NB4 (cell line): ENCODE measurements around the gene ZDHHC18.
"Not testable (repeated sequence)": the region's sequence is repeated elsewhere in the genome, so short reads cannot be mapped to it uniquely, and the experiment has no call there.

Experiments used
- DNase-seq: peaks from one replicate; pipeline ENCODE4 v3.0.0; 2010; ENCODE audit warnings: low read depth
- H3K4me3 ChIP-seq: one replicate; pipeline ENCODE4 v1.5.1; 2011; ENCODE audit warnings: mild to moderate bottlenecking, low read depth, low read length, moderate library complexity
- MYC ChIP-seq: IDR thresholded peaks from 2 replicates; pipeline ENCODE4 v1.6.1; 2011; ENCODE audit warnings: low read depth, low read length
- POLR2A ChIP-seq: IDR thresholded peaks from 2 replicates; pipeline ENCODE4 v1.6.1; 2011; ENCODE audit warnings: mild to moderate bottlenecking; ENCODE audit not compliant: insufficient read length; ENCODE audit errors: extremely low read depth
- TF ChIP-seq, protein P1 (sequence below): IDR thresholded peaks from 2 replicates; pipeline ENCODE4 v1.6.1; 2011; ENCODE audit warnings: low read depth, low read length
- TF ChIP-seq, protein P2 (sequence below): IDR thresholded peaks from one replicate; pipeline ENCODE4 v1.5.1; 2012; ENCODE audit warnings: low read depth, low read length

ZDHHC18 gene

DNA sequence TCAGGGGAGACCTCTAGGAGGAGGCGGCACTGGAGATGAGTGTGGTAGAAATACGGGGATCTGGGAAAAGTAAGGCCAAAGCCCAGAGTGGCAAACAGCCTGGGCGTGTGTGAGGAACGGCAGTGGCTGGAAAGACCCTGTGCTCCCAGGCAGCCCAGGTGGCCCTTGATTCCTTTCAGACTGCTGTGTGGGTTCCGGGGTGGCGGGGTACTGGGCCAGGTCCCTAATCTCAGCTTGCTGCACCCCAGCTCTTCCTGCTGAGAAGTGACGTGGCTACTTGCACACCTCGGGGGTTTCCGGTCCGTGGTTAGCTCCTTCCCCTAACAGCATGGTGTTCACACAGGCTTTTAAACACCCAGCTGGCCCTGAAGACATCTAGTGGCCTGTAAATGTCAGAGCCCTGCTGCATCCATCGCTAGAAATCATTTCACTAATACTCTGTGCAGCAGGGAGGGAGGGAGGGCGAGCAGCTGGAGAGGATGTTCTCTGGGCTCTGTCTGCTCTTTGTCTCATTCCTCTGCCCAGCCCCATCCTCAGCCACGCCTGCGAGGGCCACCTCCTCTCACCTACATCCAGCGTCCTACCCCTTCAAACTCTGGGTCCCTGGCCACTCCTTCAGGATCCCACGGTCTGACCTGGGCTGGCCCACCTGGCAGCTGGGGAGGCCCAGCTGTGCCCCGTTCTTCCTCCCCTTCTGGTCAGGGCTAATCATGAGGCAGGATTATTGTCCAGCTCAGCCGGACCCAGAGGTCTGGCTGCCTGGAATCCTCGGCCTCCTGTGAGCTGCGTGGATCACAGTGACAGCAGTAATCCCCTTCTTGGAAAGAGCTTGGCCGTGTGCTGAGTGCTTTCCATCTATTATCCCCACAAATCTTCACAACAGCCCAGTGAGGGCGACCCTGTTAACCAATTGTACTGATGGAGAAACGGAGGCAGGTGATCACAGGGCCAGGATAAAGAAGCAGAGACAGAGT, 7.2 kb downstream of the ZDHHC18 start:
- TF ChIP-seq POLR2A = no peak
- TF ChIP-seq, protein P1, sequence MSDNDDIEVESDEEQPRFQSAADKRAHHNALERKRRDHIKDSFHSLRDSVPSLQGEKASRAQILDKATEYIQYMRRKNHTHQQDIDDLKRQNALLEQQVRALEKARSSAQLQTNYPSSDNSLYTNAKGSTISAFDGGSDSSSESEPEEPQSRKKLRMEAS = peak; percentile 81
- TF ChIP-seq, protein P2, sequence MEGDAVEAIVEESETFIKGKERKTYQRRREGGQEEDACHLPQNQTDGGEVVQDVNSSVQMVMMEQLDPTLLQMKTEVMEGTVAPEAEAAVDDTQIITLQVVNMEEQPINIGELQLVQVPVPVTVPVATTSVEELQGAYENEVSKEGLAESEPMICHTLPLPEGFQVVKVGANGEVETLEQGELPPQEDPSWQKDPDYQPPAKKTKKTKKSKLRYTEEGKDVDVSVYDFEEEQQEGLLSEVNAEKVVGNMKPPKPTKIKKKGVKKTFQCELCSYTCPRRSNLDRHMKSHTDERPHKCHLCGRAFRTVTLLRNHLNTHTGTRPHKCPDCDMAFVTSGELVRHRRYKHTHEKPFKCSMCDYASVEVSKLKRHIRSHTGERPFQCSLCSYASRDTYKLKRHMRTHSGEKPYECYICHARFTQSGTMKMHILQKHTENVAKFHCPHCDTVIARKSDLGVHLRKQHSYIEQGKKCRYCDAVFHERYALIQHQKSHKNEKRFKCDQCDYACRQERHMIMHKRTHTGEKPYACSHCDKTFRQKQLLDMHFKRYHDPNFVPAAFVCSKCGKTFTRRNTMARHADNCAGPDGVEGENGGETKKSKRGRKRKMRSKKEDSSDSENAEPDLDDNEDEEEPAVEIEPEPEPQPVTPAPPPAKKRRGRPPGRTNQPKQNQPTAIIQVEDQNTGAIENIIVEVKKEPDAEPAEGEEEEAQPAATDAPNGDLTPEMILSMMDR = no peak
- TF ChIP-seq MYC = peak; percentile 50; the same call in 1 of the 2 replicates
- peak; percentile 76 for DNase-seq
- H3K4me3 ChIP-seq = no peak overlapping the region

DNA sequence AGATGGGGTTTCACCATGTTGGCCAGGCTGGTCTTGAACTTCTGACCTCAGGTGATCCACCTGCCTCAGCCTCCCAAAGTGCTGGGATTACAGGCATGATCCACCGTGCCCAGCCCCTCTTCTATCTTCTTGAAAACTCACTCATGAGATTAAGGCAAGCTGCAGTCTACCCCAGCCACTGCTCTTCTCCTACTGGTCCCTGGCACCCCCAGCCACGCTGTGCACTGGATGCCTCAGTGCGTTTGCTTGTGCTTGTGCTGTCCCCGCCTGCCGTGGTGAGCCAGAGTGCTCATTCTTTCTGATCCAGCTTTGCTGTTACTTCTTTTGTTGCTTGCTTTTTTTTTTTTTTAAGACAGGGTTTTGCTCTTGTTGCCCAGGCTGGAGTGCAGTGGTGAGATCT, 11.2 kb downstream of the ZDHHC18 start:
- not testable (repeated sequence) for DNase-seq, H3K4me3 ChIP-seq

DNA sequence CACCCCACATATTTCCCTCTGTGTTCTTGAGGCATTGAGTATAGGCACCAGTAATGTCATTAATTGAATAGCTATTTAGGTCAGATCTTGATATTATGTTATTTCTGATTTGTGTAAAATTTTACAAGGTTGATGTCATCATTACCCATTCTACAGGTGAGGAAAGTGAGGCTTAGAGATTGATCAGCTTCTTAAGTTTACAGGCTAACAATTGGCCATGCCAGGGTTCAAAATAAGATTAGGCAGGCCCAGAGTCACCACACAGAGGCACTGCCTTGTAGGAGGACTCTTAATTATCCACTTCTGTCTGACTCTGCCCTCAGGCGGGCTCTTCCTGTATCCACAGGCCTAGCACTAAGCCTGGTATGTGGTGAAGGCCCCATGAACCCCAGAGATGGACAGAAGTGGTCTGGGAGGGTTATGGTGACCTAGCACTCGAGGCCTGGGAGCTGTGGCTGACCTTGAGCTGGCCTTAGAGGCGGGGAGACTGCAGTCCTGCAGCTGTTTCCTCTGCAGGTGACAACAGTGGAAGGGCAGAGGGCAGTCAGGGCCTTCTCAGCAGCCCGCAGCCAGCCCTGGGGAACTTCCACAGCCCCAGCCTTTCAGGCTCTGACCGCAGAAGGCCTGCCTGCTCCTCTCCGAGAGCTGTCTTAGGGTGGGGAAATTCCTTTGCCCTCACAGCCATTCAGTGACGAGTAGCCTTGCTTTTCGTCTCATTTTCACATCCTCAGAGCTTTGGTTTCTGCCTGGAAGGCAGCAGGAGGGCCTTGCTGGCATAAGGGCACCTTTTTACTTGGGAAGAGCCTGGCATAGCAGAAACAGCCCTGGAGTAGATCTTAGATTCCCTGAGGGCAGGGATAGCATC, 12.2 kb downstream of the ZDHHC18 start:
- no peak overlapping the region for H3K4me3 ChIP-seq
- TF ChIP-seq, protein P1 = no peak
- no peak for TF ChIP-seq MYC
- no peak for TF ChIP-seq POLR2A
- TF ChIP-seq, protein P2 = no peak
- DNase-seq = no peak

DNA sequence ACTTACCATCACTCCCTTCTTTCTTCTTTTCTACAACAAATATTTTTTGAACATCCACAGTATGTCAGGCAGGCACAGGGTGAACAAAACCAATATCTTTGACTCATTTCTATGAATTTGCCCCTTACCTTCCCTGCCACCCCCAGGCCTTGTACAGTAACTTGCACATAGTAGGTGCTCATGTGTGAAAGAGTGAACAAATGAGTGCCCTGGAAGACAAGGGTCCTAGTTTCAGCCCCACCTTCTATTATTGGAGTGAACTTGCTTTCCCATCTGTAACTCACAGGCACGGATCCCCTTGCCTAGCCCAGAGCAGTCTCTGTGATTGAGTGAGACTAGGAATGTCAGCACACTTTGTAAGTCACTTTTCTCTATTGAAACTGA, 12.8 kb downstream of the ZDHHC18 start:
- DNase-seq = no peak
- no peak overlapping the region for H3K4me3 ChIP-seq
- TF ChIP-seq POLR2A (no peak), MYC (no peak)
- TF ChIP-seq, protein P2 = no peak
- TF ChIP-seq, protein P1 = no peak

DNA sequence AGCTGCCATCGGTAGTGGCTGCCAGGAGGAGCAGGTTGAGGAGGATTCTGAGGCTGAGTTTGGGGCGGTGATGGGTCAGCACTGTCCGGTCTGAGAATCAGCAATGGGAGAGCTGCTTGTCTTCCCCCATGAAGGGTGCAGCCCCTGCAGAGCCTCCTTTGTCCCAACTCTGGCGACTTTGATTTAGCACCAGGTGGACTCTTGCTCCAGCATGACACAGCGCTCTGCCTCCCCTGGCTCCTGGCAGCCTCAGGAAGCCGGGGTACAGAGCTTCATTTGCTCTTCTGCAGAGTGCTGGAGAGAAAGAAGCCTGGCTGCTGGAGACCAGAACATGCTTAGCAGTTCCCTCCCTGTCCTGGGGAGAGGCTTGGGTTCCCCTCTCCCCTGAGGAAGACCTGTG, 13.3 kb downstream of the ZDHHC18 start:
- no peak for DNase-seq
- no peak overlapping the region for H3K4me3 ChIP-seq
- TF ChIP-seq, protein P1 = no peak
- TF ChIP-seq, protein P2 = no peak
- TF ChIP-seq MYC (no peak), POLR2A (no peak)

DNA sequence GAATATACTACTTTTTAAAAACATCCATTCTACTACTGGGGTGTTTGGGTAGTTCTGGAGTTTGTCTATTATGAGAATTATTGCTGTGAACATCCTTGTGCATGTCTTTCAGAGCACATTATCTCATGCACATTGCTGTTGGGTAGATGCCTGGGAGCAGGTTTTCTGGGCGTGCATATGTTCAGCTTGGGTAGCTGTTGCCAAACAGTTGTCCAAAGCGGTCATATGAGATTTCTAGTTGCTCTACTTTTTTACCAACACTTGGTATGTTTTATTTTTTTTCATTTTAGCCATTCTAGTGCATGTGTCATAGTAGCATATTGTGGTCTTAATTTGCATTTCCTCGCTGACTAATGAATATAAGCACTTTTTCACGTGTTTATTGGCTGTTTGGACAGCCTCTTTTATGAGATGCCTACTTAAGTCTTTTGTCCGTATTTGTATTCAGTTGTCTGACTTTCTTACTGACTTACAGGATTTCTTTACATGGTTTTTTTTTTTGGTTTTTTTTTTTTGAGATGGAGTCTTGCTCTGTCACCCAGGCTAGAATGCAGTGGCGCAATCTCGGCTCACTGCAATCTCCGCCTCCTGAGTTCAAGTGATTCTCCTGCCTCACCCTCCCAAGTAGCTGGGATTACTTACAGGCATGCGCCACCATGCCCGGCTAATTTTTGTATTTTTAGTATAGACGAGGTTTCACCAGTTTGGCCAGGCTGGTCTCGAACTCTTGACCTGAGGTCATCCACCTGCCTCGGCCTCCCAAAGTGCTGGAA, 18.1 kb downstream of the ZDHHC18 start:
- TF ChIP-seq MYC (no peak), POLR2A (no peak)
- TF ChIP-seq, protein P1 = no peak
- TF ChIP-seq, protein P2 = no peak
- DNase-seq = no peak
- no peak overlapping the region for H3K4me3 ChIP-seq

DNA sequence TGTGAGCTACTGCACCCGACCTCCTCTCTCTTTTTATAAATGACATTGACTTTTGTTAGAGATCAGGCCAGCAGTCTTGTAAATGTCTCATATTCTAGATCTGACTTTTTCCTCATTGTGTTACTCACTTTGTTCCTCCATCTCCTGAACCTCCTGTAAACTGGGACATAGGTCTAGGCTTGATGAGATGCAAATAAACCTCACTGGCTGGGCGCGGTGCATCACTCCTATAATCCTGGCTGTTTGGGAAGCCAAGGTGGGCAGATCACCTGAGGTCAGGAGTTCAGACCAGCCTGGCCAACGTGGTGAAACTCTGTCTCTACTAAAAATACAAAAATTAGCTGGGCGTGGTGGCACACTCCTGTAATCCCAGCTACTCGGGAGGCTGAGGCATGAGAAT, 21.3 kb downstream of the ZDHHC18 start:
- not testable (repeated sequence) for H3K4me3 ChIP-seq, DNase-seq
